NCI-H524 (cell line): ENCODE measurements around the gene UCN2.
"Not testable (repeated sequence)": the region's sequence is repeated elsewhere in the genome, so short reads cannot be mapped to it uniquely, and the experiment has no call there.

Experiments
- DNase-seq, 2 experiments: peaks; one replicate each; lab custom pipeline; 2025; lab: John Stamatoyannopoulos, UW

UCN2 gene

GRCh38 chr3:48561045-48561736 is 2.4 kb downstream of the UCN2 start:
- peak; percentile 7 to 56 for DNase-seq

- peak in 1 of 2 experiments; percentile 60 for DNase-seq
Observed at GRCh38 chr3:48560648-48561018, 2.9 kb downstream of the UCN2 start.

GRCh38 chr3:48558493-48559134 is 5.0 kb downstream of the UCN2 start:
- DNase-seq = peak; percentile 96 to 97

GRCh38 chr3:48556796-48557626 is 6.6 kb downstream of the UCN2 start, which contains the start of gene PFKFB4:
TSS of gene PFKFB4 (minus strand) at chr3:48556803. CDS start at chr3:48556777, 26 bp downstream.
- DNase-seq = peak; percentile 97 to 98

GRCh38 chr3:48555949-48556795 is 7.4 kb downstream of the UCN2 start:
- no peak for DNase-seq

GRCh38 chr3:48555231-48555948 is 8.2 kb downstream of the UCN2 start:
- DNase-seq = no peak

GRCh38 chr3:48553886-48554845 is 9.4 kb downstream of the UCN2 start:
- DNase-seq = no peak

GRCh38 chr3:48553361-48553760 is 10.2 kb downstream of the UCN2 start:
- DNase-seq = no peak

- DNase-seq = peak; percentile 30 to 62
Observed at GRCh38 chr3:48552111-48552951, 11.2 kb downstream of the UCN2 start.

GRCh38 chr3:48551651-48552050 is 11.9 kb downstream of the UCN2 start:
- DNase-seq = not testable (repeated sequence)

- peak; percentile 42 to 65 for DNase-seq
Observed at GRCh38 chr3:48548729-48549705, 14.6 kb downstream of the UCN2 start.

GRCh38 chr3:48548126-48548525 is 15.5 kb downstream of the UCN2 start:
- no peak for DNase-seq

- DNase-seq = no peak
Observed at GRCh38 chr3:48546203-48546829, 17.3 kb downstream of the UCN2 start.

- no peak for DNase-seq
Observed at GRCh38 chr3:48544141-48544540, 19.4 kb downstream of the UCN2 start.

GRCh38 chr3:48543271-48543866 is 20.2 kb downstream of the UCN2 start:
- DNase-seq = peak; percentile 81 to 95

GRCh38 chr3:48538451-48538850 is 25.1 kb downstream of the UCN2 start:
- no peak for DNase-seq

- no peak for DNase-seq
Observed at GRCh38 chr3:48536785-48537184, 26.8 kb downstream of the UCN2 start.
